HG03575 (cell line): ENCODE measurements around the gene OR8B12.
"Not testable (repeated sequence)": the region's sequence is repeated elsewhere in the genome, so short reads cannot be mapped to it uniquely, and the experiment has no call there.

Experiments used
- ATAC-seq: cut with Tn5 transposase; IDR thresholded peaks from one replicate; pipeline ENCODE4 v1.9.1; 2021; ENCODE audit not compliant: unreplicated experiment, insufficient number of reproducible peaks, low FRiP score; ENCODE audit errors: extremely low read depth

Gene OR8B12

GRCh38 chr11:124535552-124536232 is 7.8 kb downstream of the OR8B12 start:
- no peak for ATAC-seq

- ATAC-seq, result no peak
These were observed 9.4 kb downstream of the OR8B12 start for GRCh38 chr11:124534051-124534450.

GRCh38 chr11:124533626-124534025 is 9.8 kb downstream of the OR8B12 start:
- no peak for ATAC-seq

GRCh38 chr11:124520550-124520854 is 23.0 kb downstream of the OR8B12 start:
- ATAC-seq, result no peak

- no peak for ATAC-seq
These were observed 23.5 kb downstream of the OR8B12 start for GRCh38 chr11:124519850-124520549.

- ATAC-seq, result no peak
These were observed 24.4 kb downstream of the OR8B12 start for GRCh38 chr11:124518989-124519451.

GRCh38 chr11:124517314-124517713 is 26.1 kb downstream of the OR8B12 start:
- ATAC-seq, result no peak

GRCh38 chr11:124514675-124515074 is 28.8 kb downstream of the OR8B12 start:
- ATAC-seq, result not testable (repeated sequence)

- no peak for ATAC-seq
These were observed 29.3 kb downstream of the OR8B12 start for GRCh38 chr11:124514131-124514530.

GRCh38 chr11:124511745-124512144 is 31.7 kb downstream of the OR8B12 start:
- no peak for ATAC-seq

GRCh38 chr11:124510279-124510678 is 33.2 kb downstream of the OR8B12 start:
- ATAC-seq, result no peak

- no peak for ATAC-seq
These were observed 43.7 kb downstream of the OR8B12 start for GRCh38 chr11:124499711-124500110.

- no peak for ATAC-seq
These were observed 50.3 kb downstream of the OR8B12 start for GRCh38 chr11:124493016-124493655.
